ENCODE results near the gene CRLF3. TPM values are rescaled to one million over a fixed set of nuclear protein-coding genes. Genes with fewer than 3 reads are reported as not detected.
"Not testable (repeated sequence)": the region's sequence is repeated elsewhere in the genome, so short reads cannot be mapped to it uniquely, and the experiment has no call there.

Gene CRLF3
- total and polyA plus RNA-seq, 2 donors (not counting 1 experiment from before 2014, with no cell fraction given) = 12.6 to 16.7 TPM

DNA sequence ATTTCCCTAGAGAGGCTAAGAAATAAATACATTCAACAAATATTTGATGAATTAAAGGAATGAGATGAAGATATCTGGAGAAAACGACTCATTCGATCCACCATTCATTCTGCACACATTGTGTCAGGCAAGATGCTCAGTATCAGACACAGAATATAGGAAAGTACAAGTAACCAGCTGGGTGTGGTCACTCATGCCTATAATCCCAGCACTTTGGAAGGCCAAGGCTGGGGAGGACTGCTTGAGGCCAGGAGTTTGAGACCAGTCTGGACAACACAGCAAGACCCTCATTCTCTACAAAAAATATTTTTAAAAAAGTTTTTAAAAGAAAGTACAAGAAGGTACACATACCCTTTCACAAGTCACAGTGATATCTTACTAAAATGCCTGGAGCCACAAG, 42.3 kb downstream of the CRLF3 start:
- TF ChIP-seq EZH2 (IDR thresholded peaks at IDR 0.05; ENCODE audit: low read length, missing control alignments) = no peak
- TF ChIP-seq, protein P1, sequence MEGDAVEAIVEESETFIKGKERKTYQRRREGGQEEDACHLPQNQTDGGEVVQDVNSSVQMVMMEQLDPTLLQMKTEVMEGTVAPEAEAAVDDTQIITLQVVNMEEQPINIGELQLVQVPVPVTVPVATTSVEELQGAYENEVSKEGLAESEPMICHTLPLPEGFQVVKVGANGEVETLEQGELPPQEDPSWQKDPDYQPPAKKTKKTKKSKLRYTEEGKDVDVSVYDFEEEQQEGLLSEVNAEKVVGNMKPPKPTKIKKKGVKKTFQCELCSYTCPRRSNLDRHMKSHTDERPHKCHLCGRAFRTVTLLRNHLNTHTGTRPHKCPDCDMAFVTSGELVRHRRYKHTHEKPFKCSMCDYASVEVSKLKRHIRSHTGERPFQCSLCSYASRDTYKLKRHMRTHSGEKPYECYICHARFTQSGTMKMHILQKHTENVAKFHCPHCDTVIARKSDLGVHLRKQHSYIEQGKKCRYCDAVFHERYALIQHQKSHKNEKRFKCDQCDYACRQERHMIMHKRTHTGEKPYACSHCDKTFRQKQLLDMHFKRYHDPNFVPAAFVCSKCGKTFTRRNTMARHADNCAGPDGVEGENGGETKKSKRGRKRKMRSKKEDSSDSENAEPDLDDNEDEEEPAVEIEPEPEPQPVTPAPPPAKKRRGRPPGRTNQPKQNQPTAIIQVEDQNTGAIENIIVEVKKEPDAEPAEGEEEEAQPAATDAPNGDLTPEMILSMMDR (conservative IDR thresholded peaks at IDR 0.05 in 1 of 2, IDR thresholded peaks at IDR 0.05 in 1 of 2; ENCODE audit: low read depth in 1 of 2, low read length in 2 of 2) = no peak
- peaks cover 7% of the 10 kb centered on the region for H3K36me3 ChIP-seq (ENCODE audit: control insufficient read depth, insufficient read depth, low read length)
- DNase-seq (ENCODE audit: low read depth in 2 of 2) = peak in 1 of 2 donors; percentile 10

DNA sequence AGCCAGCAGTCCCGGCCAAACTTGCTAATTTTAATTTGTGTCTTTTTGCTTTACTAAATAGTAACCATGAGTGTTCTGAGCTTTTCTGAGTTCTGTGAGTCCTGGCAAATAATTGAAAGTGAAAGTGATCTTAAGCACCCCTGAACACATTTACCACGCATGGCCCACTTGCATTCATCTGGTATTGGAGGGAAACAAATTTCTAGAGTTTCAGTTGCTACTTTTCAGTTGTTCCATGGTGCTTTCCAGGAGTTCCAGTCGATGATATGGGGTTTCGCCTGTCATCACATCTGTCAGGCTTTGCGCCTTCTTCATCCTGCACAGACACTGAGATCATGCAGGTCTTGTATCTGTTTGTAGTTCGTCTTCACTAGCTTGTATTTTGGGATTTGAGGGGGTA, 44.1 kb downstream of the CRLF3 start:
- Histone ChIP-seq H3K27me3 (ENCODE audit: control insufficient read depth, insufficient read depth, low read length) (no peaks in the 10 kb centered on the region), H3K79me2 (ENCODE audit: control insufficient read depth, insufficient read depth, low read length) (no peaks in the 10 kb centered on the region), H3K27ac (ENCODE audit: insufficient read depth, low read length) (no peak overlapping the region), H3K36me3 (ENCODE audit: control insufficient read depth, insufficient read depth, low read length) (peaks cover 4% of the 10 kb centered on the region), H3K4me2 (ENCODE audit: extremely low read depth, insufficient read depth, low read length) (no peak overlapping the region), H4K20me1 (ENCODE audit: control insufficient read depth, extremely low read depth, insufficient read depth, low read length) (no peaks in the 10 kb centered on the region), H3K4me1 (ENCODE audit: control insufficient read depth, extremely low read depth, insufficient read depth, low read length) (no peaks in the 10 kb centered on the region), H3K9ac (ENCODE audit: insufficient read depth, low read length) (no peak overlapping the region), H3K9me3 (ENCODE audit: control insufficient read depth, insufficient read depth, low read depth, low read length) (no peaks in the 10 kb centered on the region), H2AFZ (ENCODE audit: low read length) (no peak overlapping the region), H3K4me3 (replicated peaks in 1 of 4; ENCODE audit: control extremely low read depth in 1 of 4, insufficient read depth in 1 of 4, low read depth in 3 of 4, low read length in 4 of 4) (no peak overlapping the region)
- no peak for DNase-seq (ENCODE audit: low read depth in 2 of 2)
- TF ChIP-seq, protein P1 (conservative IDR thresholded peaks at IDR 0.05 in 1 of 2, IDR thresholded peaks at IDR 0.05 in 1 of 2; ENCODE audit: low read depth in 1 of 2, low read length in 2 of 2) = no peak
- no peak for TF ChIP-seq EZH2 (IDR thresholded peaks at IDR 0.05; ENCODE audit: low read length, missing control alignments)

More for the DNA sequence above, 42.3 kb downstream of the CRLF3 start:
- Histone ChIP-seq H3K27ac (ENCODE audit: insufficient read depth, low read length) (no peak overlapping the region), H3K27me3 (ENCODE audit: control insufficient read depth, insufficient read depth, low read length) (no peaks in the 10 kb centered on the region), H3K9ac (ENCODE audit: insufficient read depth, low read length) (no peak overlapping the region), H3K79me2 (ENCODE audit: control insufficient read depth, insufficient read depth, low read length) (no peaks in the 10 kb centered on the region), H3K4me1 (ENCODE audit: control insufficient read depth, extremely low read depth, insufficient read depth, low read length) (no peaks in the 10 kb centered on the region), H4K20me1 (ENCODE audit: control insufficient read depth, extremely low read depth, insufficient read depth, low read length) (no peaks in the 10 kb centered on the region), H3K4me3 (replicated peaks in 1 of 4; ENCODE audit: control extremely low read depth in 1 of 4, insufficient read depth in 1 of 4, low read depth in 3 of 4, low read length in 4 of 4) (no peak overlapping the region), H2AFZ (ENCODE audit: low read length) (no peak overlapping the region), H3K4me2 (ENCODE audit: extremely low read depth, insufficient read depth, low read length) (no peak overlapping the region), H3K9me3 (ENCODE audit: control insufficient read depth, insufficient read depth, low read depth, low read length) (no peaks in the 10 kb centered on the region)

DNA sequence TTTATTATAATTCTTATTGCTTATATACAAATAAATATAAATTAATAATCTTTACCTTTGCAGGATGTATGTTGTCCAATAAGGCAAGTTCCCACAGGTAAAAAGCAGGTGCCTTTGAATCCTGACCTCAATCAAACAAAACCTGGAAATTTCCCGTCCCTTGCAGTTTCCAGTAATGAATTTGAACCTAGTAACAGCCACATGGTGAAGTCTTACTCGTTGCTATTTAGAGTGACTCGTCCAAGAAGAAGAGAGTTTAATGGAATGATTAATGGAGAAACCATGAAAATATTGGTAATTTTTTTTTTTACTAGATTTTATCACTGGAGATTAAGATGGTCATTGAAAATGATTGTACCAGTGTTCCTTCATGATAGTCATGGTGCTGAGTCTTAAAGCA, 55.7 kb downstream of the CRLF3 start:
- H4K20me1 ChIP-seq (ENCODE audit: control insufficient read depth, extremely low read depth, insufficient read depth, low read length); H3K27ac ChIP-seq (ENCODE audit: insufficient read depth, low read length); H3K79me2 ChIP-seq (ENCODE audit: control insufficient read depth, insufficient read depth, low read length); H3K36me3 ChIP-seq (ENCODE audit: control insufficient read depth, insufficient read depth, low read length); H3K27me3 ChIP-seq (ENCODE audit: control insufficient read depth, insufficient read depth, low read length); H2AFZ ChIP-seq (ENCODE audit: low read length); H3K4me3 ChIP-seq (replicated peaks in 1 of 4; ENCODE audit: control extremely low read depth in 1 of 4, insufficient read depth in 1 of 4, low read depth in 3 of 4, low read length in 4 of 4); DNase-seq (ENCODE audit: low read depth in 2 of 2); H3K4me2 ChIP-seq (ENCODE audit: extremely low read depth, insufficient read depth, low read length); H3K9me3 ChIP-seq (ENCODE audit: control insufficient read depth, insufficient read depth, low read depth, low read length); H3K9ac ChIP-seq (ENCODE audit: insufficient read depth, low read length); H3K4me1 ChIP-seq (ENCODE audit: control insufficient read depth, extremely low read depth, insufficient read depth, low read length): not testable (repeated sequence)

DNA sequence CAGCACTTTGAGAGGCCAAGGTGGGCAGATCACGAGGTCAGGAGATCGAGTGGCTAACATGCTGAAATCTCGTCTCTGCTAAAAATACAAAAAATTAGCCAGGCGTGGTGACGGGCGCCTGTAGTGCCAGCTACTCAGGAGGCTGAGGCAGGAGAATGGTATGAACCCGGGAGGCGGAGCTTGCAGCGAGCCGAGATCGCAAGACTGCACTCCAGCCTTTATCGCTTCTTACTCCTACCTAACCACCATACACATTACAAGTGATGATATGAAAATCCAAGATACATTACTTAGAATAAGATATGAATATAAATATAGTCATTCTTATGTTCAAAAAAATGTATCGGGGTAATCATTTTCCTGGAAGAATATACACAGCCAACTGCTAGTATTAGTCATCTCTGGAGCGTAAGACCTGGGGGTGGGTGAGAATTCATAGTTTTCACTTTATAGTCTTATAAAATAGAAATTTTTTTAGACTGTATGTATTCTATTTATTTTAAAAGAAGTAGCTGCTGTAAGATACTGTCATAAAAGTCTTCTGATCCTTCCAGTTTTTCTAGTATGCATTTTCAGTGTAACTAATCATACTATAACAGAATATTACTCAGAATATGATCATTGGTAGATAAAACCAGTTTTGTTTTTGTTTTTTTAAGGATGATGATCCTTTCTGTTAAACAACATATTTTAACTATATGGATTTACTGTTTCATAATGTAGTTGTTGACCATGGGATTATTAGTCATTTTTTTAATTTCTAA, 56.7 kb downstream of the CRLF3 start:
- H3K36me3 ChIP-seq (ENCODE audit: control insufficient read depth, insufficient read depth, low read length); H3K27me3 ChIP-seq (ENCODE audit: control insufficient read depth, insufficient read depth, low read length); H3K4me2 ChIP-seq (ENCODE audit: extremely low read depth, insufficient read depth, low read length); H3K4me1 ChIP-seq (ENCODE audit: control insufficient read depth, extremely low read depth, insufficient read depth, low read length); H3K79me2 ChIP-seq (ENCODE audit: control insufficient read depth, insufficient read depth, low read length); H3K4me3 ChIP-seq (replicated peaks in 1 of 4; ENCODE audit: control extremely low read depth in 1 of 4, insufficient read depth in 1 of 4, low read depth in 3 of 4, low read length in 4 of 4); H4K20me1 ChIP-seq (ENCODE audit: control insufficient read depth, extremely low read depth, insufficient read depth, low read length); H3K9me3 ChIP-seq (ENCODE audit: control insufficient read depth, insufficient read depth, low read depth, low read length); H3K27ac ChIP-seq (ENCODE audit: insufficient read depth, low read length); H3K9ac ChIP-seq (ENCODE audit: insufficient read depth, low read length); H2AFZ ChIP-seq (ENCODE audit: low read length): not testable (repeated sequence)
- peak in 1 of 2 donors; percentile 7 for DNase-seq (ENCODE audit: low read depth in 2 of 2)

Measured in fibroblast of lung (primary cell).